ENCODE data around the gene RBM14.

DNA sequence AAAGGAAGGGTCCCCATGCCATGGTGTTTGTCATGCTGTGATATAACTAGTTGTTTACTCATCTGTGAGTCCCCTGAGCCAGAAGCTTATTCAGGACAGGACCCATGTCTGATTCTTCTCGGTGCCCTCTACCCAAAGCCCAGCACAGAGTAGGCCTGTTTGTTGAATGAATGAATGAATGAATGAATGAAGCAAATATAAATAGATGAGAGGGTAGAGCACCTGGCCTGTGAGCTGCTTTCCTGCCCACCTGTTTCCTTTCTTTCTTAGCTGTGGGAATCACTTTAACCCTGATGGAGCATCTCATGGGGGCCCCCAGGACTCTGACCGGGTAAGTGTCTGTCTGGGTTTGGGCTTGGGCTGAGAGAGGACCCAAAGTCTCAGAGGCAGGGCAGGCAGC lies 16.2 kb upstream of the RBM14 start:
- TF ChIP-seq, protein P1, sequence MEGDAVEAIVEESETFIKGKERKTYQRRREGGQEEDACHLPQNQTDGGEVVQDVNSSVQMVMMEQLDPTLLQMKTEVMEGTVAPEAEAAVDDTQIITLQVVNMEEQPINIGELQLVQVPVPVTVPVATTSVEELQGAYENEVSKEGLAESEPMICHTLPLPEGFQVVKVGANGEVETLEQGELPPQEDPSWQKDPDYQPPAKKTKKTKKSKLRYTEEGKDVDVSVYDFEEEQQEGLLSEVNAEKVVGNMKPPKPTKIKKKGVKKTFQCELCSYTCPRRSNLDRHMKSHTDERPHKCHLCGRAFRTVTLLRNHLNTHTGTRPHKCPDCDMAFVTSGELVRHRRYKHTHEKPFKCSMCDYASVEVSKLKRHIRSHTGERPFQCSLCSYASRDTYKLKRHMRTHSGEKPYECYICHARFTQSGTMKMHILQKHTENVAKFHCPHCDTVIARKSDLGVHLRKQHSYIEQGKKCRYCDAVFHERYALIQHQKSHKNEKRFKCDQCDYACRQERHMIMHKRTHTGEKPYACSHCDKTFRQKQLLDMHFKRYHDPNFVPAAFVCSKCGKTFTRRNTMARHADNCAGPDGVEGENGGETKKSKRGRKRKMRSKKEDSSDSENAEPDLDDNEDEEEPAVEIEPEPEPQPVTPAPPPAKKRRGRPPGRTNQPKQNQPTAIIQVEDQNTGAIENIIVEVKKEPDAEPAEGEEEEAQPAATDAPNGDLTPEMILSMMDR (IDR thresholded peaks at IDR 0.05; ENCODE audit: low read depth, low read length) = no peak
- no peak for TF ChIP-seq POLR2A (IDR thresholded peaks at IDR 0.05; ENCODE audit: extremely low read depth, insufficient read length)
- TF ChIP-seq, protein P2, sequence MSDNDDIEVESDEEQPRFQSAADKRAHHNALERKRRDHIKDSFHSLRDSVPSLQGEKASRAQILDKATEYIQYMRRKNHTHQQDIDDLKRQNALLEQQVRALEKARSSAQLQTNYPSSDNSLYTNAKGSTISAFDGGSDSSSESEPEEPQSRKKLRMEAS (IDR thresholded peaks at IDR 0.05; ENCODE audit: low read depth, low read length) = no peak

All from NB4 (cell line).